Measurements from ENCODE around the gene CRYBB1. TPM values are rescaled to one million over a fixed set of nuclear protein-coding genes. Genes with fewer than 3 reads are reported as not detected.

The CRYBB1 gene
- total RNA-seq, 4 donors from 2014 or later, result 1.1 to 6.4 TPM; not detected in 2

DNA sequence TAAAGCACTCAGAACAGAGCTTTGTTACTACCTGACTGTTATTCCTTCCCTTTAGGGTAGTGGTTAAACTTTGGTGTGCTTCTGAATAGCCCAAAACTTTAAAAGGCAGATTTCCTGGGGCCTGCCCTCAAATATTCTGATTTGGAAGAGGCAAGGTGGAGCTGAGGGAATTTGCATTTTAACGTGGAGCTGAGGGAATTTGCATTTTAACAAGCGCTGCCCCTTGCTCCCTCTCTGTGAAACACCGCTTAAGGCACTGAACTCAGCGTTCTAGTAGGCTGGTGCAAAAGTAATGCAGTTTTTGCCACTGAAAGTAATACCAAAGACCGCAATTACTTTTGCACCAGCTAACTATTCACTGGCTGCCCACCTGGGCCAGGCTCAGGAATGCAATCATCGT lies 62.9 kb downstream of the CRYBB1 start:
- no peaks in the 10 kb centered on the region for H3K36me3 ChIP-seq
- TF ChIP-seq CTCF (IDR thresholded peaks at IDR 0.05) (no peak), POLR2AphosphoS5 (IDR thresholded peaks at IDR 0.05) (no peak), POLR2A (IDR thresholded peaks at IDR 0.05) (no peak), EP300 (IDR thresholded peaks at IDR 0.05; ENCODE audit: low read depth) (no peak)
- in situ Hi-C loops (cut with MboI; ENCODE audit: low pct_ligation_motif_present in 1 of 4, low pct_unique_long_range_greater_than_20kb in 1 of 4, low sequenced_read_pairs in 3 of 4) (no loop called here), intact Hi-C loops (cut with DNase I; ENCODE audit: low total_unique reads) (no loop called here)
- no peak for DNase-seq
- no peaks in the 10 kb centered on the region for H3K9me3 ChIP-seq
- no peaks in the 10 kb centered on the region for H3K27me3 ChIP-seq
- no peaks in the 10 kb centered on the region for H3K4me1 ChIP-seq
- H3K4me3 ChIP-seq, result no peak overlapping the region
- WGBS, 2 donors (ENCODE audit: low coverage in 1 of 2), result 87% methylated on average over 6 of the region's 6 CpGs; no CpG with 5 or more reads in 1 of the 2 donors
- H3K27ac ChIP-seq, result no peak overlapping the region

DNA sequence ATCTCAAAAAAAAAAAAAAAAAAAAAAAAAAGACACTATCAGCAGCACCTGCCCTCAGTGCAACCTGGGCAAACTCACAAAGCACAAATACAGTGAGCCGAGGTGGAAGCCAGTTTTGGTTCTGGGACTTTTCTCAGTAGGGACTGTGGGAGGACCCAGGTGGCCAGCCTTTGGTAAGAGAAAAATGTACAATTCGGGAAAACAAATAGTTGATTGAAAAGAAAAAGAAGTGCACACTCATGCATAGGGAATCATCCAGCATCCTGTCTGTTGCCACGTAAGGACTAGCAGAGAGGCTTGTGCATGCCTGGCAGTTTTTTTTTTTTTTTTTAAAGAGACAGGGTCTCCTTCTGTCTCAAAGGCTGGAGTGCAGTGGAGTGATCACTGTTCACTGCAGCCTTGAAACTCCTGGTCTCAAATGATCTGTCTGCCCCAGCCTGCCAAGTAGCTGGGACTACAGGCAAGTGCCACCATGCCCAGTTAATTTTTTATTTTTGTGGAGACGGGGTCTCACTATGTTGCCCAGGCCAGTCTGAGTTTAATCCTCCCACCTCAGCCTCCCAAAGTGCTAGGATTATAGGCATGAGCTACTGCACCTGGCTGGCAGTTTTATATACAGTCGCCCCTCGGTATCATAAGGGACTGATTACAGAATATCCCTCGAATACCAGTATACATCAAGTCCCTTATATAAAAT lies 64.6 kb downstream of the CRYBB1 start:
- H3K4me3 ChIP-seq, result no peak overlapping the region
- intact Hi-C loops (cut with DNase I; ENCODE audit: low total_unique reads) (no loop called here), in situ Hi-C loops (cut with MboI; ENCODE audit: low pct_ligation_motif_present in 1 of 4, low pct_unique_long_range_greater_than_20kb in 1 of 4, low sequenced_read_pairs in 3 of 4) (no loop called here)
- 42 to 57% methylated on average over 3 to 7 of the region's 7 CpGs for WGBS, 2 donors (ENCODE audit: low coverage in 1 of 2)
- H3K27ac ChIP-seq, result no peak overlapping the region
- TF ChIP-seq POLR2A (IDR thresholded peaks at IDR 0.05) (no peak), POLR2AphosphoS5 (IDR thresholded peaks at IDR 0.05) (no peak), CTCF (IDR thresholded peaks at IDR 0.05) (no peak), EP300 (IDR thresholded peaks at IDR 0.05; ENCODE audit: low read depth) (no peak)
- no peaks in the 10 kb centered on the region for H3K4me1 ChIP-seq
- no peaks in the 10 kb centered on the region for H3K9me3 ChIP-seq
- no peak for DNase-seq
- no peaks in the 10 kb centered on the region for H3K36me3 ChIP-seq
- H3K27me3 ChIP-seq, result no peaks in the 10 kb centered on the region

- WGBS, 2 donors (ENCODE audit: low coverage in 1 of 2), result 85 to 87% methylated on average over 6 to 10 of the region's 10 CpGs
- Histone ChIP-seq H3K4me3 (no peak overlapping the region), H3K9me3 (no peaks in the 10 kb centered on the region), H3K36me3 (no peaks in the 10 kb centered on the region), H3K27ac (no peak overlapping the region), H3K27me3 (no peaks in the 10 kb centered on the region), H3K4me1 (no peaks in the 10 kb centered on the region)
- intact Hi-C loops (cut with DNase I; ENCODE audit: low total_unique reads) (no loop called here), in situ Hi-C loops (cut with MboI; ENCODE audit: low pct_ligation_motif_present in 1 of 4, low pct_unique_long_range_greater_than_20kb in 1 of 4, low sequenced_read_pairs in 3 of 4) (no loop called here)
- DNase-seq, result no peak
- no peak for TF ChIP-seq POLR2AphosphoS5 (IDR thresholded peaks at IDR 0.05)
- no peak for TF ChIP-seq POLR2A (IDR thresholded peaks at IDR 0.05)
- TF ChIP-seq EP300 (IDR thresholded peaks at IDR 0.05; ENCODE audit: low read depth), result no peak
- no peak for TF ChIP-seq CTCF (IDR thresholded peaks at IDR 0.05)
Observed at GRCh38 chr22:26552466-26552865, 65.4 kb downstream of the CRYBB1 start.

GRCh38 chr22:26551568-26551967 lies 66.3 kb downstream of the CRYBB1 start:
- Histone ChIP-seq H3K27me3 (no peaks in the 10 kb centered on the region), H3K9me3 (no peaks in the 10 kb centered on the region), H3K36me3 (no peaks in the 10 kb centered on the region), H3K4me1 (no peaks in the 10 kb centered on the region), H3K4me3 (no peak overlapping the region), H3K27ac (no peak overlapping the region)
- TF ChIP-seq CTCF (IDR thresholded peaks at IDR 0.05) (no peak), POLR2AphosphoS5 (IDR thresholded peaks at IDR 0.05) (no peak), POLR2A (IDR thresholded peaks at IDR 0.05) (no peak), EP300 (IDR thresholded peaks at IDR 0.05; ENCODE audit: low read depth) (no peak)
- intact Hi-C loops (cut with DNase I; ENCODE audit: low total_unique reads), result no loop called here
- WGBS, 2 donors (ENCODE audit: low coverage in 1 of 2), result 94% methylated on average over 2 of the region's 2 CpGs
- in situ Hi-C loops (cut with MboI; ENCODE audit: low pct_ligation_motif_present in 1 of 4, low pct_unique_long_range_greater_than_20kb in 1 of 4, low sequenced_read_pairs in 3 of 4), result no loop called here
- DNase-seq, result no peak

Data from transverse colon (tissue), 4 donors.